ENCODE measurements around the gene TRMT11.

TRMT11 gene

DNA sequence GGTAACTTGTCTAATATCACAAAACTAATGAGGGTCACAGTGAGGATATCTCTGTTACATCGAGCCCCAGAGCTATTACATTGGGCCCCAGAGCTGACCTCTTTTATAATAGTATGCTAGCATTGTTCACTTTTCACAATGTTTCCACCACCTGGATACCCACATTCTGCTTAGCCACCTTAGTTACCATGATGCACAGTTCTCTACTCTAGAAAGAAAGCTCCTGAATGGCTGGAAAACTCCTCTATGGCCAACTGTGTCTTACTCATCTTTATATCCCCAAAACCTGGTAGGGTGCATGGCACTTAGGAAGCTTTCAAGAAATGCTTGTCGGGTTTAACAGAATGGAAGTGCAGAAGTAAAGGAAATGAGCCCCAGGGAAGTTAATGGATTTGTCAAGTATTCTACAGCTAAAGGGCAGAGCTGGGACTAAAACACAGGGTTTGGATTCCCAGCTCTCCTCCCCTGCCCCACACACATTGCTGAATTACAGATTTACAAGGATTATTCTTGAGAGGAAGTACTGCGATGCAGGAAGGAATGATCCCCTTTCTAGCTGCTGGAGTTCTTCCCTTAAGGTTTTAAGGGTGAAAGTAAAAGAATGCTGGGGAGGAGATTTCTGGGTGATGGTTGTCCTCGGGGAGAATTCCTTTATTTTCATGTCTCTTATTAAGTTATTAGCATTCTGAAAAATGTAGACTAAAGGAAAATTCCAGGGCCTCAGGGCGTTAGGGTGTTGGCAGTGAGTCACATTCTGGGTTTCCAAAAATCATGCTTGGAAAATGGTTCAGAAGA, 45.9 kb upstream of the TRMT11 start:
- H3K9ac ChIP-seq (ENCODE audit: low read length) = no peak overlapping the region
- TF ChIP-seq EZH2phosphoT487 (IDR thresholded peaks at IDR 0.05; ENCODE audit: low read length) = no peak
- no peak for TF ChIP-seq EZH2 (optimal IDR thresholded peaks at IDR 0.05; ENCODE audit: low read depth, low read length)
- TF ChIP-seq, protein P1, sequence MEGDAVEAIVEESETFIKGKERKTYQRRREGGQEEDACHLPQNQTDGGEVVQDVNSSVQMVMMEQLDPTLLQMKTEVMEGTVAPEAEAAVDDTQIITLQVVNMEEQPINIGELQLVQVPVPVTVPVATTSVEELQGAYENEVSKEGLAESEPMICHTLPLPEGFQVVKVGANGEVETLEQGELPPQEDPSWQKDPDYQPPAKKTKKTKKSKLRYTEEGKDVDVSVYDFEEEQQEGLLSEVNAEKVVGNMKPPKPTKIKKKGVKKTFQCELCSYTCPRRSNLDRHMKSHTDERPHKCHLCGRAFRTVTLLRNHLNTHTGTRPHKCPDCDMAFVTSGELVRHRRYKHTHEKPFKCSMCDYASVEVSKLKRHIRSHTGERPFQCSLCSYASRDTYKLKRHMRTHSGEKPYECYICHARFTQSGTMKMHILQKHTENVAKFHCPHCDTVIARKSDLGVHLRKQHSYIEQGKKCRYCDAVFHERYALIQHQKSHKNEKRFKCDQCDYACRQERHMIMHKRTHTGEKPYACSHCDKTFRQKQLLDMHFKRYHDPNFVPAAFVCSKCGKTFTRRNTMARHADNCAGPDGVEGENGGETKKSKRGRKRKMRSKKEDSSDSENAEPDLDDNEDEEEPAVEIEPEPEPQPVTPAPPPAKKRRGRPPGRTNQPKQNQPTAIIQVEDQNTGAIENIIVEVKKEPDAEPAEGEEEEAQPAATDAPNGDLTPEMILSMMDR (IDR thresholded peaks at IDR 0.05; ENCODE audit: low read length) = no peak
- no peaks in the 10 kb centered on the region for H3F3A ChIP-seq (ENCODE audit: insufficient read depth, low read length)
- H3K4me3 ChIP-seq (ENCODE audit: low read length) = no peak overlapping the region
- no peaks in the 10 kb centered on the region for H3K79me2 ChIP-seq (ENCODE audit: low read length)
- no peaks in the 10 kb centered on the region for H3K36me3 ChIP-seq (replicated peaks; ENCODE audit: insufficient read depth, low read length)
- H3K27me3 ChIP-seq (replicated peaks; ENCODE audit: insufficient read depth, low read length) = no peaks in the 10 kb centered on the region
- H2AFZ ChIP-seq (ENCODE audit: low read length) = no peak overlapping the region
- H3K9me3 ChIP-seq (replicated peaks; ENCODE audit: insufficient read depth, low read length) = no peaks in the 10 kb centered on the region
- H4K20me1 ChIP-seq (ENCODE audit: insufficient read depth, low read length) = no peaks in the 10 kb centered on the region
- H3K4me1 ChIP-seq (ENCODE audit: low read length) = no peaks in the 10 kb centered on the region
- no peak for DNase-seq
- H3K9me2 ChIP-seq (replicated peaks; ENCODE audit: insufficient read depth, low read length) = no peaks in the 10 kb centered on the region
- H3K27ac ChIP-seq (ENCODE audit: low read length) = no peak overlapping the region
- H3K4me2 ChIP-seq (ENCODE audit: low read depth, low read length) = no peak overlapping the region

DNA sequence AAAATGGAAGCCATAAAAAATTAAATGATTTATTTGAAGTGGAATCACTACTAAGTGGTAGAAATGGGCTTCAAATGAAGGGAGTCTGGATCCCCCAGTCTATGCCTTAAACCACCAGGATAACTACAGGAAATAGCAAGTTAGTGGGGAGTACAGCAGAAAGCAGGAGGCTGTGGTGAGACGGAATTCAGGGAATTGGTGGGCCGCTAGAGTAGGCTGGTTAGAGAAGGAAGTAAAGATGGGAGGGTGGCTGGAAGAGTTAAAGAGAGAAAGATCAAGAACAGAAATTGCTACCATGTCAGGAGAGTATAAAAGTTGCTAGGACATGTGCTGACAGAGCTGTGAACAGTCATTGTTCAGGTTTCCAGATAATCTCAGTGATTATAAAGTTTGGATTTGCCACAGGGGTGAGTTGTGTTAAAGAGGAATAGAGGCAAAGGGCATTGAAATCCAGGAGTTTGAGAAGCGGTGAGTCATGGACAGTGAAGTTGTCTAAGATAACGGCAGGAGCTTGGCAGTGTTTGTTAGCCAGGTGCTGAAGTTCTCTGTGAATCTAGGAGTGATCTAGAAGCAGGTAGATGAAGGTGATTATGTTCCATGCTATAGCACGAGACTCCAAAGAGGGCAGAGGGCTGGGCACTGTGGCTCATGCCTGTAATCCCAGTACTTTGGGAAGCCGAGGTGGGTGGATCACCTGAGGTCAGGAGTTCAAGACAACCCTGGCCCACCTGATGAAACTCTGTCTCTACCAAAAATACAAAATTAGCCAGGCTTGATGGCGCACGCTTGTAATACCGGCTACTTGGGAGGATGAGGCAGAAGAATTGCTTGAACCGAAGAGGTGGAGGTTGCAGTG, 43.4 kb upstream of the TRMT11 start:
- no peaks in the 10 kb centered on the region for H3K79me2 ChIP-seq (ENCODE audit: low read length)
- DNase-seq = no peak
- no peaks in the 10 kb centered on the region for H3K4me1 ChIP-seq (ENCODE audit: low read length)
- no peaks in the 10 kb centered on the region for H3K36me3 ChIP-seq (replicated peaks; ENCODE audit: insufficient read depth, low read length)
- TF ChIP-seq, protein P1 (IDR thresholded peaks at IDR 0.05; ENCODE audit: low read length) = no peak
- TF ChIP-seq EZH2phosphoT487 (IDR thresholded peaks at IDR 0.05; ENCODE audit: low read length) (no peak), EZH2 (optimal IDR thresholded peaks at IDR 0.05; ENCODE audit: low read depth, low read length) (no peak)
- H4K20me1 ChIP-seq (ENCODE audit: insufficient read depth, low read length) = no peaks in the 10 kb centered on the region
- H3K27me3 ChIP-seq (replicated peaks; ENCODE audit: insufficient read depth, low read length) = no peaks in the 10 kb centered on the region
- H3K27ac ChIP-seq (ENCODE audit: low read length) = no peak overlapping the region
- no peaks in the 10 kb centered on the region for H3K9me2 ChIP-seq (replicated peaks; ENCODE audit: insufficient read depth, low read length)
- H3K9me3 ChIP-seq (replicated peaks; ENCODE audit: insufficient read depth, low read length) = no peaks in the 10 kb centered on the region
- no peaks in the 10 kb centered on the region for H3F3A ChIP-seq (ENCODE audit: insufficient read depth, low read length)
- no peak overlapping the region for H2AFZ ChIP-seq (ENCODE audit: low read length)
- no peak overlapping the region for H3K4me2 ChIP-seq (ENCODE audit: low read depth, low read length)
- no peak overlapping the region for H3K4me3 ChIP-seq (ENCODE audit: low read length)
- H3K9ac ChIP-seq (ENCODE audit: low read length) = no peak overlapping the region

DNA sequence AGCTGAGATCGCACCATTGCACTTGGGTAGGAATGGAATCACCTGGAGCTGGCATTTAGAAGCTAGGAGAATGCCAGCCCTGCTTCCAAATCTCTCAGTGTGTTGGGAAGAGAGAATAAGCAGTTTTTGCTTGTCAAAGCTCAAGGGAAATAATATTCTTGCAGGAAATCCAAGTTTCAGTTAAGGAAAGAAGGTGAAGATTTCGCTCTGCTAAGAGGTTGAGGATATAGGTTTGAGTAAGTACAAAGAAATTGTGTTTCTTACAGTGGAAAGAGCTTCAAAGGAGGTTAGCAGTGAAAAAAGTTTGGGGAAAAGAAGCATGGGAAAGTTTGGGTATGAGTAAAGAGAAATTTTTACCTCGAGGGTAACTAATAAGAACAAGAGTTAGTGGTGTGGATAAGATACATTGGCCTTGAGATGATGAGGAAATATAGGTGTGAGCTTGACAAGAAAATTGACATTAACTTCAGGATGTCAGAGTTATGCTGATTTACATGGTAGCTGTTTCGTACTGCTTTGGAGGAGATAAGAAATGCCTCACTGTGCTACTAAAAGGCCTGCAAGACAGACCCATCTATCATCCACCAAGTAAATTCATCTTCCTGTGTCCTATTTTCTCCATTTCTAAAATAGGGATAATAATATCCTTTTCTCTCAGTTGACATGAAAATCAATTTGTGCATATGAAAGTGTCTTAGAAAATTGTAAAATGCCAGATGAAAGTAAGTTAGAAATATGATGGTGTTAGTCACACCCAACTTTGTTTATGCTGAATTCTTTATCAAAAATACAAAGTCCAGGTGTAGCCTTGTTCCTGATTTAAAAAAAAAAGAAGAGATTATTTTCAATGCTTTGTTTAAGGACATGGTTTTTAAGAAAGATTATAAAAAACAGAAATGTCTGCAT, 42.6 kb upstream of the TRMT11 start:
- no peak for DNase-seq
- Histone ChIP-seq H3K4me2 (ENCODE audit: low read depth, low read length) (no peak overlapping the region), H2AFZ (ENCODE audit: low read length) (no peak overlapping the region), H4K20me1 (ENCODE audit: insufficient read depth, low read length) (no peaks in the 10 kb centered on the region), H3K27ac (ENCODE audit: low read length) (no peak overlapping the region), H3K79me2 (ENCODE audit: low read length) (no peaks in the 10 kb centered on the region), H3K9me2 (replicated peaks; ENCODE audit: insufficient read depth, low read length) (no peaks in the 10 kb centered on the region), H3K4me1 (ENCODE audit: low read length) (no peaks in the 10 kb centered on the region), H3K36me3 (replicated peaks; ENCODE audit: insufficient read depth, low read length) (no peaks in the 10 kb centered on the region), H3K4me3 (ENCODE audit: low read length) (no peak overlapping the region), H3K9ac (ENCODE audit: low read length) (no peak overlapping the region), H3K9me3 (replicated peaks; ENCODE audit: insufficient read depth, low read length) (no peaks in the 10 kb centered on the region), H3F3A (ENCODE audit: insufficient read depth, low read length) (no peaks in the 10 kb centered on the region), H3K27me3 (replicated peaks; ENCODE audit: insufficient read depth, low read length) (no peaks in the 10 kb centered on the region)
- TF ChIP-seq EZH2 (optimal IDR thresholded peaks at IDR 0.05; ENCODE audit: low read depth, low read length) = no peak
- TF ChIP-seq, protein P1 (IDR thresholded peaks at IDR 0.05; ENCODE audit: low read length) = no peak
- no peak for TF ChIP-seq EZH2phosphoT487 (IDR thresholded peaks at IDR 0.05; ENCODE audit: low read length)
